ENCODE data around the gene RALGAPA1.

DNA sequence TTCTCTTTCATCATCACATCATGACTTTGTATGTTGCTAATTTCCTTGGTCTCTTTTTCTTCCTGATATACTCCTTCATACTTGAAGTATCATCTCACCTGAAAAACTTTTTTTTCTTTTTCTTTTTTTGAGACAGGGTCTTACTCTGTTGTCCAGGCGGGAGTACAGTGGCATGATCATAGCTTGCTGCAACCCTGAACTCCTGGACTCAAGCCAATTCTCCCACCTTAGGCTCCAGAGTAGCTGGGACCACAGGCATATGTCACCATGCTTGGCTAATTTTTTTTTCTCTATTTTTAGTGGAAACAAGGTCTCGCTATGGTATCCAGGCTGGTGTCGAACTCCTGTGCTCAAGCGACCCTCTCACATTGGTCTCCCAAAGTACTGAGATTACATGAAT, 107.6 kb downstream of the RALGAPA1 start:
- TF ChIP-seq, protein P1, sequence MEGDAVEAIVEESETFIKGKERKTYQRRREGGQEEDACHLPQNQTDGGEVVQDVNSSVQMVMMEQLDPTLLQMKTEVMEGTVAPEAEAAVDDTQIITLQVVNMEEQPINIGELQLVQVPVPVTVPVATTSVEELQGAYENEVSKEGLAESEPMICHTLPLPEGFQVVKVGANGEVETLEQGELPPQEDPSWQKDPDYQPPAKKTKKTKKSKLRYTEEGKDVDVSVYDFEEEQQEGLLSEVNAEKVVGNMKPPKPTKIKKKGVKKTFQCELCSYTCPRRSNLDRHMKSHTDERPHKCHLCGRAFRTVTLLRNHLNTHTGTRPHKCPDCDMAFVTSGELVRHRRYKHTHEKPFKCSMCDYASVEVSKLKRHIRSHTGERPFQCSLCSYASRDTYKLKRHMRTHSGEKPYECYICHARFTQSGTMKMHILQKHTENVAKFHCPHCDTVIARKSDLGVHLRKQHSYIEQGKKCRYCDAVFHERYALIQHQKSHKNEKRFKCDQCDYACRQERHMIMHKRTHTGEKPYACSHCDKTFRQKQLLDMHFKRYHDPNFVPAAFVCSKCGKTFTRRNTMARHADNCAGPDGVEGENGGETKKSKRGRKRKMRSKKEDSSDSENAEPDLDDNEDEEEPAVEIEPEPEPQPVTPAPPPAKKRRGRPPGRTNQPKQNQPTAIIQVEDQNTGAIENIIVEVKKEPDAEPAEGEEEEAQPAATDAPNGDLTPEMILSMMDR (IDR thresholded peaks at IDR 0.05; ENCODE audit: low read length): no peak
- TF ChIP-seq EZH2 (IDR thresholded peaks at IDR 0.05; ENCODE audit: borderline replicate concordance, low read length): no peak
